ENCODE measurements around the gene TMEM91.

DNA sequence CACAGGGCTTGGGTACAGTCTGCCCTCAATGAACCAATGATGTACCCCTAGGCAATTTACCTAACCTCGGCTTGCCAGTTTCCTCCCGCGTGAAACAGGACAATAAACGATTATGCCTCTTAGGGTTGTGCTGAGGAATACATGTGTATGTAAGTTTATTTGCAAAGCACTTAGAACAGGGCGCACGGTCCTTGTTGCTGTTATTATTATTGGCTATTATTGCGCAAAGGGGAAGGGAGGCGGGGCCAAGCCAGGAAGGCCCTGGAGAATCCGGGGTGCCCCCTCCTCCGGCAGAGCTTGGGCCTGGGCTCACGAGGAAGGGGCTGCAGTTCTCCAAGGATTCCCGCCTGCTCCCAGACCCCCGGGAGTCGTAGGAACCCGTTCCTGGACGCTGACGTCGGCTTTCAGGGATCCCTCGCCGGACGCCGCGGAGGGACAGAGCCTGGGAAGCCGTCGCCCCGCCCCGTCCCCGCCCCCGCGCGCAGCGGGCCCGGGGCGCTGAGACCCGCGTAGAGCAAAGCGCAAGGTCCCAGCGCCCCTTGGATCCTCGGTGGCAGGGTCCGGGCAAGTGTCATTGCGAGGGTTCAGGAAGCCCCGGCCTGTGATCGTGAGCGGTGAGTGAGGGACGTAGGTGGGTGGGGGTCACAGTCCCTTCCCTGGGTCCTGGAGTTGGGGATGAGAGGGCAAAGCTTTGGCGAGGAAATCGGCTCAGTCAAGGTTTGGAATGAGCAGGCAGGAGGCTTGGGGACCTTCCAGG, at the start of gene TMEM91:
- TF ChIP-seq, protein P1, sequence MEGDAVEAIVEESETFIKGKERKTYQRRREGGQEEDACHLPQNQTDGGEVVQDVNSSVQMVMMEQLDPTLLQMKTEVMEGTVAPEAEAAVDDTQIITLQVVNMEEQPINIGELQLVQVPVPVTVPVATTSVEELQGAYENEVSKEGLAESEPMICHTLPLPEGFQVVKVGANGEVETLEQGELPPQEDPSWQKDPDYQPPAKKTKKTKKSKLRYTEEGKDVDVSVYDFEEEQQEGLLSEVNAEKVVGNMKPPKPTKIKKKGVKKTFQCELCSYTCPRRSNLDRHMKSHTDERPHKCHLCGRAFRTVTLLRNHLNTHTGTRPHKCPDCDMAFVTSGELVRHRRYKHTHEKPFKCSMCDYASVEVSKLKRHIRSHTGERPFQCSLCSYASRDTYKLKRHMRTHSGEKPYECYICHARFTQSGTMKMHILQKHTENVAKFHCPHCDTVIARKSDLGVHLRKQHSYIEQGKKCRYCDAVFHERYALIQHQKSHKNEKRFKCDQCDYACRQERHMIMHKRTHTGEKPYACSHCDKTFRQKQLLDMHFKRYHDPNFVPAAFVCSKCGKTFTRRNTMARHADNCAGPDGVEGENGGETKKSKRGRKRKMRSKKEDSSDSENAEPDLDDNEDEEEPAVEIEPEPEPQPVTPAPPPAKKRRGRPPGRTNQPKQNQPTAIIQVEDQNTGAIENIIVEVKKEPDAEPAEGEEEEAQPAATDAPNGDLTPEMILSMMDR (optimal IDR thresholded peaks at IDR 0.05 in 1 of 3, IDR thresholded peaks at IDR 0.05 in 1 of 3, conservative IDR thresholded peaks at IDR 0.05 in 1 of 3; ENCODE audit: extremely low read depth in 1 of 3, insufficient read depth in 2 of 3, low read length in 3 of 3): no peak
- no peak for TF ChIP-seq EZH2 (IDR thresholded peaks at IDR 0.05; ENCODE audit: low read length)

Data from keratinocyte (primary cell).